ENCODE measurements around the gene KIAA1328. TPM values are rescaled to one million over a fixed set of nuclear protein-coding genes. Genes with fewer than 3 reads are reported as not detected.

Gene KIAA1328
- total RNA-seq = 10 to 100 TPM in 1 of 2 donors, 1 to 10 TPM in 1; 6.1 to 14.3 TPM

DNA sequence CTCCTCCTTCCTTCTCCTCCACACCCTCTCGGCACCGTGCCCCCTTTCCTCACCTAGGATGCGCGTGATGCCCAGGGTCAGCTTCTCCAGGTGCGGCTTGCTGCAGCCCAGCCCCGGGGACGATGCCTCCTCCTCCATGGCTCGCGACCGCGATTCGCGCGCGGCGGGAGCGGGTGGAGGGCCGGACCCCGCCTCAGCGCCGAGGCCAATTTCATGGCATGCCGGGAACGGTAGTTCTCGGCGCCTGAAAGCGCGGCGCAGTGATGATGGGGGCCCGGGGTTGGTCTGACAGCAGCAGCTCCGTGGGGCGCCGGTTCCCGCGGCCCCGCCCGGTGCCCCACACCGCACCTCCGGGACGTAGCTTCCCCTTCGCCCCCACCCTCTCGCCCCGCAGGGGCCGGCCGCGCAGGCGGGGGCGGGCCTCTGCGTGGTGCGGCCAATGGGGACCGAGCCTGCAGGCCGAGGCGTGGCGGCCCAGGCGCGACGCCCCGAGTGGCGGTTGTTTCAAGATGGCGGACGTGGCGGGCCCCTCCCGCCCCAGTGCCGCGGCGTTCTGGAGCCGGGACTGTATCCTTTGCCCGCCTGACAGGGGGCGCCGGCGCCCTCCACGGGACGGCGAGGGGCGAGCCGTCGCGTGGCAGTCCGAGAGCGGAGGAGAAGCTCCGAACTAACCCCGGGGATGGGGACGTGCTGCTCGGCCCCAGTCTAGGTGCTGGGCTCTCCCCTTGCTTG is at the start of gene KIAA1328, which contains the start of gene TPGS2:
Gene KIAA1328, plus strand, starts transcription at position 498 of the 732 bp plus-strand sequence. Its CDS starts 12 bp downstream, at position 510.
Gene TPGS2, minus strand, starts transcription at position 373 of the 732 bp plus-strand sequence. Its CDS starts 235 bp downstream, at position 138.
- no peaks in the 10 kb centered on the region for H3K36me3 Mint-ChIP-seq
- peak; percentile 92 for DNase-seq (ENCODE audit: low spot score)
- no peaks in the 10 kb centered on the region for H3K27me3 Mint-ChIP-seq
- H3K27ac Mint-ChIP-seq = peak within 1 kb of the TSS; percentile 83 to 85
- no peaks in the 10 kb centered on the region for H3K9me3 Mint-ChIP-seq
- ATAC-seq = peak; percentile 97 to 98
- H3K4me1 Mint-ChIP-seq (ENCODE audit: low read depth in 2 of 2) = peaks cover 25 to 30% of the 10 kb centered on the region in 2 donors
- peak within 1 kb of the TSS; percentile 86 for H3K4me3 Mint-ChIP-seq

DNA sequence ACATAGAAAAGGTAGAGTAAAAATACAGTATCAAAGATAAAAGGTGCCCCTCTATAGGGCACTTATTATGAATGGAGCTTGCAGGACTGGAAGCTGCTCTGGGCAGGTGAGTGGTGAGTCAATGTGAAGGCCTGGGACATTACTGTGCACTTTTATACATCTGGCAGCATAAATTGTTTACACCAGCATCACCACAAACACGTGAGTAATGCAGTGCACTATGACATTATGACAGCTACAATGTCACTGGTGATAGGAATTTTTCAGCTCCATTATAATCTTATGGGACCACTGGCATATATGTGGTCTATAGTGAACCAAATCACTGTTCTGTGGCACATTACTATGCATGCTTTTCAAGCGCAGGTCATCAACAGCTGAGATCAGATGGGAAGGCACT is 48.2 kb upstream of the KIAA1328 start:
- no peaks in the 10 kb centered on the region for H3K4me1 Mint-ChIP-seq (ENCODE audit: low read depth in 2 of 2)
- no peak for DNase-seq (ENCODE audit: low spot score)
- no peak overlapping the region for H3K27ac Mint-ChIP-seq
- no peak overlapping the region for H3K4me3 Mint-ChIP-seq
- peak in 1 of 2 donors; percentile 6 for ATAC-seq
- H3K27me3 Mint-ChIP-seq = no peaks in the 10 kb centered on the region
- no peaks in the 10 kb centered on the region for H3K9me3 Mint-ChIP-seq
- no peaks in the 10 kb centered on the region for H3K36me3 Mint-ChIP-seq

DNA sequence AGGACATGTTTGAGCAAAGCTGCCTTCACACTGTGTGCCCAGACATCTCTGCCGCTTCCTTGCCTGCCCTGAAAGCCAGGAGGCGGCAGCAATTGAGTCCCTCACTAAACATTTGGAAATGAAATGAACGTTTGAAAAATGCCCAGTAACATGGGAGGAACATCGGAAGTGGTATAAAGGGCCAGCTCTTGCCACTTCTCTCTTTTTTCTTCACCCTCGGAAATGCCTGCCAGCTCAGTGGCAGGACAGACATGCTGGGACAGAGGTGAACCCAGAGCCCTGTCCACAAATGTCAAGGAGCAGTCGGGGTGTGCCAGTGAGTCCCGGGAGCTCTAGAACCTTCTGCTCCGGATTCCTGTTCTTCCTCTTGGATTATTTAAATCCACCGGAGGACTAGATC is 46.2 kb upstream of the KIAA1328 start:
- H3K9me3 Mint-ChIP-seq = no peaks in the 10 kb centered on the region
- no peak overlapping the region for H3K27ac Mint-ChIP-seq
- no peaks in the 10 kb centered on the region for H3K27me3 Mint-ChIP-seq
- DNase-seq (ENCODE audit: low spot score) (no peak), ATAC-seq (no peak)
- H3K36me3 Mint-ChIP-seq = no peaks in the 10 kb centered on the region
- H3K4me3 Mint-ChIP-seq = no peak overlapping the region
- no peaks in the 10 kb centered on the region for H3K4me1 Mint-ChIP-seq (ENCODE audit: low read depth in 2 of 2)

DNA sequence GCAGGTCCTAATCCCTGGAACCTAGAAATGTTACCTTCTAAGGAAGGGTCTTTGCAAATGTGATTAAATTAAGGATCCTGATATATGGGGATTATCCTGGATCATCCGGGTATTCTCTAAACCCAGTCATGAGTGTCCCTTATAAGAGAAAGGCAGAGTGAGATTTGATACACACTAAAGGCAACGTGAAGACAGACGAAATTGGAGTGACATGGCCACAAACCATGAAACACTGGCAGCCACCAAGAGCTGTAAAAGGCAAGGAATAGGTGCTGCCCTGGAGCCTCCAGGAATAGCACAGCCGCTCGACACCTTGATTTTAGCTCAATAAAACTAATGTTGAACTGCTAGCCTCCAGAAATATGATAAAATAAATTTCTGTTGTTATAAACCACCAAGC is 45.1 kb upstream of the KIAA1328 start:
- Mint-ChIP-seq H3K36me3 (no peaks in the 10 kb centered on the region), H3K9me3 (no peaks in the 10 kb centered on the region), H3K4me1 (ENCODE audit: low read depth in 2 of 2) (no peaks in the 10 kb centered on the region), H3K27me3 (no peaks in the 10 kb centered on the region), H3K4me3 (no peak overlapping the region), H3K27ac (no peak overlapping the region)
- DNase-seq (ENCODE audit: low spot score) = no peak
- no peak for ATAC-seq

DNA sequence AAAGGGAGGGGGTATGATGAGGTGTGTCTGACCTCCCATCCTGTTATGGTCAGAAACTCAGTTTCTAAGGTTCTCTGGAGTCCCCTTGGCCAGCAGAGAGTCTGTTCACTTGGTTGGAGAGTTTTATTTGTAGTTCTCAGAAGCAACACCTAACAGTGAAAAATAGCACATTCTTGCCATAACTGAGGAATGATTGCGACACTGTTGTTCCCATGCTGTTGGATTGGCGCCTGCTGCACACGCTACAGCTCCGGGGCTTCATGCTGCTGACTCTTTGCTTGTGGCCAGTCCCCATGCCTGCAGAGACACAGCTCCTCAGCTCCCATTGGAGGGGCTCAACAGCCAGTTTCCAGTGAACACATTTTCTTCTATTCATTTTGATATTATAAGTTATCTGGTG is 42.2 kb upstream of the KIAA1328 start:
- Mint-ChIP-seq H3K27me3 (no peaks in the 10 kb centered on the region), H3K27ac (no peak overlapping the region), H3K36me3 (peaks cover 14% of the 10 kb centered on the region), H3K4me1 (ENCODE audit: low read depth in 2 of 2) (no peaks in the 10 kb centered on the region), H3K4me3 (no peak overlapping the region), H3K9me3 (no peaks in the 10 kb centered on the region)
- ATAC-seq = no peak
- no peak for DNase-seq (ENCODE audit: low spot score)

DNA sequence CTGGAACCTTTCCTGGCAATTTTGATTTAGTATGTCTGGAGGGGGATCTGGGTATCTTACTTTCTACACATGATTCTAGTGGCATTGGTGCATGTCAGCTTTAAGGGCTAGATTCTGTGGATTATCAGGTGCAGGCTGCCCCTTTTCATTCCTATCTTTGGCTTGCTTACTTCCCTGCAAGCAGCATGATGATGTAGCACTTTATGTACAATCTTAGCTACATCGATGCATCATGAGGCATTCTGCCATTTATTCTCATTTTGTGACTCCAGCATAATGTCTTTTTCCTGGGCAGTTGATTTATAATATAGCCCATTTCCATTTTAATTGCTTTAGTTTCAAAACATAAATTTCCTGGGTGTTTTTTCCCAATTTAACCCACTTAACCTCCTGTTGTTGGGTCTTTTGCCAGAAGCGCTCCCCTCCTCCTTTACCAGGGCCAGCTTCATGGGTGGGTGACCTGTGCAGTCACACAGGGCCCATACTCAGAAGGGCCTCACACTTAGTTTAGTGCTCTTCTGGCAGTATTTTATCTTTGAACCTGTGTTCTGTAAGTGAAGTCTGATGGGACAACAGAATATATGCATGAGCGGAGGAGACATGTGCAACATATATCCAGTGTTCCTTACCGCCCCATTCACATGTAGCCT is 36.2 kb upstream of the KIAA1328 start:
- ATAC-seq (no peak), DNase-seq (ENCODE audit: low spot score) (no peak)
- no peak overlapping the region for H3K4me3 Mint-ChIP-seq
- no peaks in the 10 kb centered on the region for H3K27me3 Mint-ChIP-seq
- H3K4me1 Mint-ChIP-seq (ENCODE audit: low read depth in 2 of 2) = no peaks in the 10 kb centered on the region
- H3K36me3 Mint-ChIP-seq = peaks cover 33% of the 10 kb centered on the region
- H3K27ac Mint-ChIP-seq = no peak overlapping the region
- H3K9me3 Mint-ChIP-seq = no peaks in the 10 kb centered on the region

DNA sequence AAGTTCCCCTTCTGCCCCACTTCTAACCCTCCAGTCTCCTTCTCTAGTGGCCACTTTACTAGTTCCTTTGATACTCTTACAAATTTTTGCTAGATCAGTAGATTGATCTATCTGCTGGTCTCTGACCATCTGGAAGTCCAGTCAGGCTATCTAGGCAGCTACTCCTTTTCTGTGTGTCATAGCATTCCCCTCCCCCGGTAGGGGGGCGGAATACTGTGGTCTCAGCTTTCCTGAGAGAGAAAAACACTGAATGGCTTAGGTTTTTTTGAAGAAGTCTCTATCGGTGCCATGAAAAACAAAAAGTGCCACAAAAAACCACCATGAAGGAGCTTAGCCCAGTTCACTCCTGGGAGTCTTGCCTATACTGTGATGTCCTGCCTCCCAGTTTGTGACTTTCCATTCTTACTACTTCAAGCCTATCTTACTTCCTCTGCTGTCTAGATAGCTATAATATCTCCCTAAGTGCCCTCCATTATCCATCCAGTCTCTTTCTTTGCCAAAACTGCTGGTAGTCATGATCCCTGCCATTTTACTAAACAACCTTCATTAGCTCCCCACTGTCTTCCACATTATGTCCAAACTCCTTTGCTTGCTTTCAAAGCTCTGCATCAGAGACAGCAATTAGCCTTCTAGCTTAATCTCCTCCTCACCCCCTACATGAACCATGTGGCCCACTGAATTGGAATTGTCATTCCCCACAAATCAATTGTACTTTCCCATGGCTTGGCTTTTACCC is 30.0 kb upstream of the KIAA1328 start:
- H3K9me3 Mint-ChIP-seq = no peaks in the 10 kb centered on the region
- DNase-seq (ENCODE audit: low spot score) = no peak
- peaks cover 31% of the 10 kb centered on the region for H3K36me3 Mint-ChIP-seq
- no peak overlapping the region for H3K27ac Mint-ChIP-seq
- no peak overlapping the region for H3K4me3 Mint-ChIP-seq
- H3K4me1 Mint-ChIP-seq (ENCODE audit: low read depth in 2 of 2) = no peaks in the 10 kb centered on the region
- no peaks in the 10 kb centered on the region for H3K27me3 Mint-ChIP-seq
- no peak for ATAC-seq

DNA sequence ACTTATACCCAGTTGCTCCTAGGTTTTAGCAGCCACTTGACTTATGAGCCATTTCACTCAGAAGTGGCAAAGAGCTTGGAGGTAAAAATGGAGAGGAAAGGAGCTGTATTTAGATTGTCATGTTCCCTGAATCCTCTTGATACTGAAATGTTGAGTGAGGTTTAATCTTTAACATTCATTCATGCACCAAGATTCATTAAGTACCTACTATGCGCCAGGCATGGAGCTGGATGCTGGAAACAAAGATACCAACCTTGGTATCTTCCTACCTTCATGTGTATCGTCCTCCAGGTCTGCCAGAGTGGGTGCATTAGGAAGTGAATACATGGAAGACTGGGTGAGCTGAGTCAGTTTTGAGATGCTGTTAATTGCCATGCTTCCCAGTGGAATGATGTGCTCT is 23.8 kb upstream of the KIAA1328 start:
- peaks cover 0 to 11% of the 10 kb centered on the region in 2 donors for H3K4me1 Mint-ChIP-seq (ENCODE audit: low read depth in 2 of 2)
- DNase-seq (ENCODE audit: low spot score) = no peak
- H3K27ac Mint-ChIP-seq = no peak overlapping the region
- peaks cover 40% of the 10 kb centered on the region for H3K36me3 Mint-ChIP-seq
- H3K4me3 Mint-ChIP-seq = no peak overlapping the region
- ATAC-seq = no peak
- H3K27me3 Mint-ChIP-seq = no peaks in the 10 kb centered on the region
- H3K9me3 Mint-ChIP-seq = no peaks in the 10 kb centered on the region

DNA sequence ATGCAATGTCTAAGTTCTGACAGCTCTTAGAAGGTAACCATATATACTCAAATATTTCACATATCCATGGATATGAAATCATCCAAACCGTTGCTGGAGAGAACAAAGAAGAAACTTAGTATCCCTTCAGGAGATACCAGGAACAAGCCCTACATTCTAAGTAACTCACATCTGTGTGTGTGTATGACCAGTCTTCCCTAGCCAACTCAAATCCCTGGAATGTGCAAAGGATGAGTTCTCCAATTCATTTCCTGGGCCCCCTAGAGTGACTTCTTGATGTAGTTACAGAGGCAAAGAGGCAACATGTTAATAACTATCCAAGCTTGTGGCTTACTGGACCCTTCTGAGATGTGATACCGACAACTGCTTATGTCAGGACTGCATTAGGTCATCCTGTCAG is 20.2 kb upstream of the KIAA1328 start:
- Mint-ChIP-seq H3K36me3 (peaks cover 23% of the 10 kb centered on the region), H3K27ac (no peak overlapping the region), H3K27me3 (no peaks in the 10 kb centered on the region), H3K4me3 (no peak overlapping the region), H3K9me3 (no peaks in the 10 kb centered on the region), H3K4me1 (ENCODE audit: low read depth in 2 of 2) (peaks cover 7 to 11% of the 10 kb centered on the region in 2 donors)
- no peak for DNase-seq (ENCODE audit: low spot score)
- no peak for ATAC-seq

DNA sequence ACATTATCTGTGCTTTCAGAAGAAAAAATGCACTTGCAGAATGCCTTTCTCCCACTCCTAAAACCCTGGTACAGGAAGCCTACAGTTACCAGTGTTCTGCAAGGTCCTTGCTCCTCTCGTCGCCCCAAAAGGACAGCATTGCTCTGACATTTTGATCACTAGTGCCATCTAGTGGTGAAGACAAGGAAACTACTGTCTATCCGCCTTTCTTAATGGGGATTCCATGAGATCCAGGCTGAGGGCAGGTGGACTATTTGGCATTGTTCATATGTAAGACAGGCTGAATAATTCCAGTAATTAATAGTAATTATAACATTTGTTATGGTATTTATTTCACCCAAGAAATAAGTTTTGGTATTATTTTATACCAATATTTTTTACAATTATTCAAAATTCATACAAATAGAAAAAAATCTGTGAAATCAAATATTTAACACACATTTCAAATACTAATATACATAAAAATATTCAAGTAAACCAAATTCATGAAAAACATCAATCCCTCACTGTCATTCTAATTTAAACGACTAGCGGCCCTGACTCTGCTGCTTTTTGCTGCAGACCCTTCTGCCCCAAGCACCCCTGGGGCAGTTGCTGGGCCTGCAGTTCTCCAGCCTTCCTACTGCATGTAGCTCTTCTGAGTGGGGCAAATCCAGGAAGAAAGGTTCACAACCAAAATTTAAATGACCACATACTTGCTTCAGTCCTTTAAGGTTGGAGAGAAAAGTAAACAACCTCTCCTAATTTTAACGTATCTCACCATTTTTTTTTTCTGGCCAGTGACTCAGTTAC is 19.1 kb upstream of the KIAA1328 start:
- H3K4me3 Mint-ChIP-seq = no peak overlapping the region
- ATAC-seq (peak; percentile 75 to 76), DNase-seq (ENCODE audit: low spot score) (peak; percentile 65)
- H3K9me3 Mint-ChIP-seq = no peaks in the 10 kb centered on the region
- peaks cover 7 to 15% of the 10 kb centered on the region in 2 donors for H3K4me1 Mint-ChIP-seq (ENCODE audit: low read depth in 2 of 2)
- peaks cover 13% of the 10 kb centered on the region for H3K36me3 Mint-ChIP-seq
- H3K27ac Mint-ChIP-seq = no peak overlapping the region
- no peaks in the 10 kb centered on the region for H3K27me3 Mint-ChIP-seq

DNA sequence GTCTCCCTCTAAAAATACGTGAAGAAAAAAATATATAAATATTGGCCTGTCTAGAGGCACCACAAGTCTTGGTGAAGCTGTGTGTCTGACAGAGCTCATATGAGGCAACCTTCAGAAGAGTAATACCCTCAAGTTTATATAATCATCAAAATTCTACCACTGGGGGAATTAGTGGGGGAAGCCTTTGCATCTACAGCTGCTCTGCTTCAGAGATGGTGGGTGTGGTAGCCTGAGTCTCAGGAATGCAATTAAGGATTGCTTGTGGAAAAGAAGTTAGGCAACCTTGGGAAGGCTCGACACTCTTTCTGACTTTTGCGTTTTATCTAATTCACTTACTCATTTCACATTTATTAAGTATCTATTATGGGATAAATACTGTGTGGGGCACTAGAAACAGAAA is 17.5 kb upstream of the KIAA1328 start:
- H3K9me3 Mint-ChIP-seq = no peaks in the 10 kb centered on the region

DNA sequence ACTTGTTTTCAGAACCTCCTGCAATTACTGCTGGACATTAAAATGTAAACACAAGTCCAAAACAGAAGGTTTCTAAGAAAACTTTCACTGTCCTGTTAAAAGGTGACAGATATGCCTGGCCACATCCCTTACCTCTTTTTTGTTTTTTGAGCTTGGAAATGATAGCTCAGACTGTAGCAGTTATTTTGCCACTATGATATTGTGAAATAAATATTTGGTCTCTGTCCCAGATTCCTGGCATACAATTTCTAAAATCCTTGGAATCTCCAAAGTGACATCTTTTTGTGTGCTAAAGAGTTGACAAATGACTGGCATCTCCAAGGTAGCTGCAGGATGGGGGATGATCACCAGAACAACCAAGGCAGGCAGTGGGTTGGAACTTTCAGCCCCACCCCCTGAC is 17.0 kb upstream of the KIAA1328 start:
- Mint-ChIP-seq H3K36me3 (no peaks in the 10 kb centered on the region), H3K4me3 (no peak overlapping the region), H3K4me1 (ENCODE audit: low read depth in 2 of 2) (peaks cover 7 to 15% of the 10 kb centered on the region in 2 donors), H3K27me3 (no peaks in the 10 kb centered on the region), H3K9me3 (no peaks in the 10 kb centered on the region), H3K27ac (no peak overlapping the region)
- ATAC-seq (no peak), DNase-seq (ENCODE audit: low spot score) (no peak)

More for the DNA sequence above, 17.5 kb upstream of the KIAA1328 start:
- Mint-ChIP-seq H3K4me1 (ENCODE audit: low read depth in 2 of 2) (peaks cover 7 to 15% of the 10 kb centered on the region in 2 donors), H3K27me3 (no peaks in the 10 kb centered on the region), H3K4me3 (no peak overlapping the region), H3K36me3 (no peaks in the 10 kb centered on the region), H3K27ac (no peak overlapping the region)
- no peak for ATAC-seq
- DNase-seq (ENCODE audit: low spot score) = no peak

DNA sequence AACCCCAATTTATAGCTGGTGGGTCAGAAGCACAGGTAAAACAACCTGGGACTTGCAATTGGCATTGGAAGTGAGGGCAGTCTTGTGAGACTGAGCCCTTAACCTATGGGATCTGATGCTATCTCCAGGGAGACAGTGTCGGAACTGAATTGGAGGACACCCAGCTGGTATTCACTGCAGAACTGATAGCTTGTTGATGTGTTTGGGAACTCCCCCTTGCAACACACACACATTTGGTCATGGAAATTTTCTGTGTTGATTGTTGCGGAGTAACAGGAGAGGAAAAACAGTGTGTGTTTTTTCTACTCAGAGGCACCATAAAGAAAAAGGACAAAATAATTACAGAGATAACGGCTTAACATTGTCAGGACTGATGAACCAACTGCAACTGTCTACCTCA is 16.2 kb upstream of the KIAA1328 start:
- no peak for ATAC-seq
- no peaks in the 10 kb centered on the region for H3K9me3 Mint-ChIP-seq
- H3K4me3 Mint-ChIP-seq = no peak overlapping the region
- no peak for DNase-seq (ENCODE audit: low spot score)
- no peaks in the 10 kb centered on the region for H3K36me3 Mint-ChIP-seq
- H3K4me1 Mint-ChIP-seq (ENCODE audit: low read depth in 2 of 2) = peaks cover 7 to 12% of the 10 kb centered on the region in 2 donors
- H3K27ac Mint-ChIP-seq = no peak overlapping the region
- no peaks in the 10 kb centered on the region for H3K27me3 Mint-ChIP-seq

Measured in natural killer cell treated with Interleukin-12 subunit alpha and Interleukin-12 subunit beta and Interleukin-15 and Interleukin-18, amount 100 ng/mL, for 72 hours (primary cell).